ENCODE data around the gene SEC11C. TPM values are rescaled to one million over a fixed set of nuclear protein-coding genes. Genes with fewer than 3 reads are reported as not detected.

The SEC11C gene
- total and polyA plus RNA-seq, 8 donors: 64.4 to 104 (median 94.0) TPM

- Histone ChIP-seq H3K4me1 (no peaks in the 10 kb centered on the region), H3K27ac (no peak overlapping the region), H3K4me3 (no peak overlapping the region), H3K27me3 (no peaks in the 10 kb centered on the region), H3K36me3 (peaks cover 0 to 50% of the 10 kb centered on the region in 2 donors), H3K9me3 (no peaks in the 10 kb centered on the region)
- ATAC-seq: no peak
- intact Hi-C loops (cut with DNase I): no loop called here
- no peak for TF ChIP-seq CTCF (IDR thresholded peaks at IDR 0.05)
- no peak for DNase-seq
Observed at GRCh38 chr18:59150236-59150635, 10.6 kb downstream of the SEC11C start.

GRCh38 chr18:59155153-59155552 lies 15.5 kb downstream of the SEC11C start:
- H3K27me3 ChIP-seq: no peaks in the 10 kb centered on the region
- ATAC-seq (no peak), DNase-seq (no peak)
- H3K36me3 ChIP-seq: peaks cover 0 to 87% of the 10 kb centered on the region in 2 donors
- intact Hi-C loops (cut with DNase I): no loop called here
- H3K4me1 ChIP-seq: no peaks in the 10 kb centered on the region
- H3K4me3 ChIP-seq: no peak overlapping the region
- H3K27ac ChIP-seq: no peak overlapping the region
- no peak for TF ChIP-seq CTCF (IDR thresholded peaks at IDR 0.05)
- H3K9me3 ChIP-seq: no peaks in the 10 kb centered on the region

- peaks cover 0 to 76% of the 10 kb centered on the region in 2 donors for H3K36me3 ChIP-seq
- no peak overlapping the region for H3K27ac ChIP-seq
- H3K27me3 ChIP-seq: no peaks in the 10 kb centered on the region
- intact Hi-C loops (cut with DNase I): no loop called here
- TF ChIP-seq CTCF (IDR thresholded peaks at IDR 0.05): no peak
- no peaks in the 10 kb centered on the region for H3K4me1 ChIP-seq
- no peaks in the 10 kb centered on the region for H3K9me3 ChIP-seq
- ATAC-seq: no peak
- DNase-seq: no peak
- no peak overlapping the region for H3K4me3 ChIP-seq
Observed at GRCh38 chr18:59156316-59156715, 16.6 kb downstream of the SEC11C start.

GRCh38 chr18:59159265-59159664 lies 19.6 kb downstream of the SEC11C start:
- no peaks in the 10 kb centered on the region for H3K4me1 ChIP-seq
- peaks cover 0 to 47% of the 10 kb centered on the region in 2 donors for H3K36me3 ChIP-seq
- no peaks in the 10 kb centered on the region for H3K27me3 ChIP-seq
- ATAC-seq: no peak
- intact Hi-C loops (cut with DNase I): no loop called here
- H3K9me3 ChIP-seq: no peaks in the 10 kb centered on the region
- TF ChIP-seq CTCF (IDR thresholded peaks at IDR 0.05): no peak
- DNase-seq: no peak
- no peak overlapping the region for H3K27ac ChIP-seq
- H3K4me3 ChIP-seq: no peak overlapping the region

GRCh38 chr18:59159986-59160385 lies 20.3 kb downstream of the SEC11C start:
- no peaks in the 10 kb centered on the region for H3K9me3 ChIP-seq
- ATAC-seq: no peak
- no peaks in the 10 kb centered on the region for H3K27me3 ChIP-seq
- intact Hi-C loops (cut with DNase I): no loop called here
- no peak for DNase-seq
- H3K4me3 ChIP-seq: no peak overlapping the region
- TF ChIP-seq CTCF (IDR thresholded peaks at IDR 0.05): no peak
- H3K27ac ChIP-seq: no peak overlapping the region
- peaks cover 0 to 44% of the 10 kb centered on the region in 2 donors for H3K36me3 ChIP-seq
- H3K4me1 ChIP-seq: no peaks in the 10 kb centered on the region
